Measurements from ENCODE around the gene PHLDB3.

Gene PHLDB3

GRCh38 chr19:43540381-43540780, 35.8 kb upstream of the PHLDB3 start:
- no peaks in the 10 kb centered on the region for H3K4me1 ChIP-seq (ENCODE audit: control insufficient read depth, insufficient read depth, low read length)
- no peaks in the 10 kb centered on the region for H3K27me3 ChIP-seq (ENCODE audit: control insufficient read depth, insufficient read depth, low read length)
- H3K9ac ChIP-seq (ENCODE audit: low read length) = no peak overlapping the region
- no peaks in the 10 kb centered on the region for H3K9me3 ChIP-seq (ENCODE audit: control insufficient read depth, low read length)
- no peaks in the 10 kb centered on the region for H3K36me3 ChIP-seq (ENCODE audit: control insufficient read depth, insufficient read depth, low read length)
- H3K4me3 ChIP-seq (ENCODE audit: low read length) = no peak overlapping the region

DNA sequence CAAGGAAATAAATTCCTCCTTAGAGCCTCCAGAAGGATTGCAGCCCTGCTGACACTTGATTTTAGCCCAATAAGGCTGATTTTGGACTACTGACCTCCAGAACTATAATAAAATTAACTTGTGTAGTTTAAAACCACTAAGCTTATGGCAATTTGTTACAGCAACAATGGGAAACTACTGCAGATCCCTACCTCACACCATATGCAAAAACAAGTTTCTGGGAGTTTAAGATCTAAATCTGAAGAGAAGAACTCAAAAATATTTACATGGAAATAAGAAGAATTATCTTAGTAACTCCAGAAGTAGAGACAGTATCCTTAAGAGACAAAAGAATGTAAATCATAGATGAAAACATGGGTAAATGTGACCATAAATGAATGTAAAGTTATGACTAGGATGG, 34.4 kb upstream of the PHLDB3 start:
- Histone ChIP-seq H3K4me3 (ENCODE audit: low read length) (no peak overlapping the region), H3K9ac (ENCODE audit: low read length) (no peak overlapping the region), H3K4me1 (ENCODE audit: control insufficient read depth, insufficient read depth, low read length) (peaks cover 6% of the 10 kb centered on the region), H3K27me3 (ENCODE audit: control insufficient read depth, insufficient read depth, low read length) (no peaks in the 10 kb centered on the region), H3K36me3 (ENCODE audit: control insufficient read depth, insufficient read depth, low read length) (no peaks in the 10 kb centered on the region), H3K9me3 (ENCODE audit: control insufficient read depth, low read length) (no peaks in the 10 kb centered on the region)

- no peaks in the 10 kb centered on the region for H3K36me3 ChIP-seq (ENCODE audit: control insufficient read depth, insufficient read depth, low read length)
- no peaks in the 10 kb centered on the region for H3K27me3 ChIP-seq (ENCODE audit: control insufficient read depth, insufficient read depth, low read length)
- no peak overlapping the region for H3K4me3 ChIP-seq (ENCODE audit: low read length)
- H3K4me1 ChIP-seq (ENCODE audit: control insufficient read depth, insufficient read depth, low read length) = peaks cover 17% of the 10 kb centered on the region
- H3K9ac ChIP-seq (ENCODE audit: low read length) = no peak overlapping the region
- no peaks in the 10 kb centered on the region for H3K9me3 ChIP-seq (ENCODE audit: control insufficient read depth, low read length)
Measured at GRCh38 chr19:43534816-43535761, 30.5 kb upstream of the PHLDB3 start.

- Histone ChIP-seq H3K9ac (ENCODE audit: low read length) (no peak overlapping the region), H3K36me3 (ENCODE audit: control insufficient read depth, insufficient read depth, low read length) (no peaks in the 10 kb centered on the region), H3K27me3 (ENCODE audit: control insufficient read depth, insufficient read depth, low read length) (no peaks in the 10 kb centered on the region), H3K4me3 (ENCODE audit: low read length) (no peak overlapping the region), H3K9me3 (ENCODE audit: control insufficient read depth, low read length) (no peaks in the 10 kb centered on the region), H3K4me1 (ENCODE audit: control insufficient read depth, insufficient read depth, low read length) (peaks cover 17% of the 10 kb centered on the region)
Measured at GRCh38 chr19:43534305-43534815, 29.8 kb upstream of the PHLDB3 start.

- H3K4me3 ChIP-seq (ENCODE audit: low read length) = peak overlapping the region; percentile 37
- H3K36me3 ChIP-seq (ENCODE audit: control insufficient read depth, insufficient read depth, low read length) = no peaks in the 10 kb centered on the region
- H3K27me3 ChIP-seq (ENCODE audit: control insufficient read depth, insufficient read depth, low read length) = no peaks in the 10 kb centered on the region
- H3K4me1 ChIP-seq (ENCODE audit: control insufficient read depth, insufficient read depth, low read length) = peaks cover 17% of the 10 kb centered on the region
- H3K9ac ChIP-seq (ENCODE audit: low read length) = peak overlapping the region; percentile 50
- no peaks in the 10 kb centered on the region for H3K9me3 ChIP-seq (ENCODE audit: control insufficient read depth, low read length)
Measured at GRCh38 chr19:43533546-43534304, 29.2 kb upstream of the PHLDB3 start.

GRCh38 chr19:43532962-43533545, 28.5 kb upstream of the PHLDB3 start, which contains the start of gene ZNF575:
TSS of gene ZNF575 (plus strand) at chr19:43533188. CDS start at chr19:43534423, 1,235 bp downstream.
- H3K4me3 ChIP-seq (ENCODE audit: low read length) = peak within 1 kb of the TSS; percentile 37
- H3K9me3 ChIP-seq (ENCODE audit: control insufficient read depth, low read length) = no peaks in the 10 kb centered on the region
- H3K9ac ChIP-seq (ENCODE audit: low read length) = peak within 1 kb of the TSS; percentile 50
- H3K27me3 ChIP-seq (ENCODE audit: control insufficient read depth, insufficient read depth, low read length) = no peaks in the 10 kb centered on the region
- H3K4me1 ChIP-seq (ENCODE audit: control insufficient read depth, insufficient read depth, low read length) = peaks cover 17% of the 10 kb centered on the region
- H3K36me3 ChIP-seq (ENCODE audit: control insufficient read depth, insufficient read depth, low read length) = no peaks in the 10 kb centered on the region

DNA sequence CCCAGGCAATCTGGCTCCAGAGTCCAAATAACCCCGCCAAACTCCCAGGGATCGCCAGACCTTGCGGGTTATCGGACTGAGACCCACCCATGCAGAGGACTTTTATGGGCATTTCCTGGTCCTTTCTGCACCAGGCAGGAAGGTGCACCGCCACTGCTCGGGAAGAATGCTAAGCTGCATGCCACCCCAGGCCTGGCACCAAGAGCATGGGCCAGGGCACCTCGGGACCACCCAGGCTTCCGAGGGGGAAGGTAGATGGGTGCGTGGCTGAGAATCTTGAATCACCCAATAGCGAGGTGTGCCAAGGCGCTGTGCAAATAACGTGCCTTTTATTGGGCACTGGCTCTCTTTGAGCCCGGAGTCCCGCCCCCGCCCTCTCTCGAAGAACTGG, 28.0 kb upstream of the PHLDB3 start:
- H3K36me3 ChIP-seq (ENCODE audit: control insufficient read depth, insufficient read depth, low read length) = no peaks in the 10 kb centered on the region
- no peaks in the 10 kb centered on the region for H3K9me3 ChIP-seq (ENCODE audit: control insufficient read depth, low read length)
- H3K9ac ChIP-seq (ENCODE audit: low read length) = peak overlapping the region; percentile 22
- peaks cover 17% of the 10 kb centered on the region for H3K4me1 ChIP-seq (ENCODE audit: control insufficient read depth, insufficient read depth, low read length)
- H3K4me3 ChIP-seq (ENCODE audit: low read length) = peak overlapping the region; percentile 37
- H3K27me3 ChIP-seq (ENCODE audit: control insufficient read depth, insufficient read depth, low read length) = no peaks in the 10 kb centered on the region

GRCh38 chr19:43527860-43528622, 23.5 kb upstream of the PHLDB3 start:
- H3K9me3 ChIP-seq (ENCODE audit: control insufficient read depth, low read length) = no peaks in the 10 kb centered on the region
- no peak overlapping the region for H3K4me3 ChIP-seq (ENCODE audit: low read length)
- peaks cover 1% of the 10 kb centered on the region for H3K36me3 ChIP-seq (ENCODE audit: control insufficient read depth, insufficient read depth, low read length)
- peak overlapping the region; percentile 84 for H3K9ac ChIP-seq (ENCODE audit: low read length)
- no peaks in the 10 kb centered on the region for H3K27me3 ChIP-seq (ENCODE audit: control insufficient read depth, insufficient read depth, low read length)
- H3K4me1 ChIP-seq (ENCODE audit: control insufficient read depth, insufficient read depth, low read length) = peaks cover 28% of the 10 kb centered on the region

- Histone ChIP-seq H3K4me1 (ENCODE audit: control insufficient read depth, insufficient read depth, low read length) (peaks cover 22% of the 10 kb centered on the region), H3K9me3 (ENCODE audit: control insufficient read depth, low read length) (no peaks in the 10 kb centered on the region), H3K9ac (ENCODE audit: low read length) (peak within 1 kb of the TSS; percentile 84), H3K36me3 (ENCODE audit: control insufficient read depth, insufficient read depth, low read length) (peaks cover 4% of the 10 kb centered on the region), H3K4me3 (ENCODE audit: low read length) (peak within 1 kb of the TSS; percentile 82), H3K27me3 (ENCODE audit: control insufficient read depth, insufficient read depth, low read length) (no peaks in the 10 kb centered on the region)
Measured at GRCh38 chr19:43526884-43527859, 22.6 kb upstream of the PHLDB3 start, which contains the start of gene ETHE1. TSS of gene ETHE1 (minus strand) at chr19:43527201. CDS start at chr19:43527177, 24 bp downstream.

DNA sequence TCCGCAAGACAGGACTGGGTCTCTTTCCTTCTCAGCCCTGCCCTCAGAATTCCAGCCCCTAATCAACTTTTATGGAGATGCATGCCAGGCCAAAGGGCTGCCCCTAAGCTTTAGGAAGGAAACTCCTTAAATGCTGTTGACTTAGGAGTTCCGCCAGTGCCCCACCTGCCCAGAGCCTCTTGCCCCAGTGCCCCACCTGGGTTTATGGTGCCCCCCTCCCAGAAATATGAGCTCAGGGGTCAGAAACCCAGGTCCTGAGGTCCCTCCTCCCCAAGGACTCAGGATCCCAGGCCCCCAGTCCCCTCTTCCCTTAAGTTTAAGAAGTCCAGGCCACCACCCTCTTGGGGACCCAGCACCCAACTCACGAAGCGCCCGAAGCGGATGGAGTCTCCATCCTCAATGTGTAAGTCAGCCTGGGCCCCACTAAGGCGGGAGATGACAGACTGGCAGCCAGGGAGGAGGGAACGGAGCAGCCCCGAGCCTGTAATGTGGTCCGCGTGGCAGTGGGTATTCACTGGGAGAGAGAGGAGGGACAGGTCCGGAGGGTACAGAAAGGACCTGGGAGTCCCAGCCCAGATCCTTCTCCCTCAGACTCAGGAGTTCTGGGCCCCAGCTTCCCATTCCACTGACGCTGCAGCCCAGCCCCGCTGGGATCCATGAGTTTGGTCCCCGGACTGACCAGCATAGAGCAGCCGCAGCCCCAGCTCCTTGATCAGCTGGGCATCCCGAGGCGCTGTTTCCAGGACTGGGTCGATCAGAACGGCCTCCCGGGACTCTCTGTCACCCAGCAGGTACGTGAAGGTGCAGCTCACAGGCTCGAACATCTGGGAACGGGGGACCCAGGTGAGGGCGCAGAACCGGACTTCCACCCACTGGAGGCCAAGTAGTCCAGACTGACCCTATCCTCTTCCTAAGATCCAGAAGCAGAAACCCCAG, 21.6 kb upstream of the PHLDB3 start:
- Histone ChIP-seq H3K36me3 (ENCODE audit: control insufficient read depth, insufficient read depth, low read length) (peaks cover 4% of the 10 kb centered on the region), H3K9ac (ENCODE audit: low read length) (peak overlapping the region; percentile 84), H3K27me3 (ENCODE audit: control insufficient read depth, insufficient read depth, low read length) (no peaks in the 10 kb centered on the region), H3K4me1 (ENCODE audit: control insufficient read depth, insufficient read depth, low read length) (peaks cover 18% of the 10 kb centered on the region), H3K4me3 (ENCODE audit: low read length) (peak overlapping the region; percentile 82), H3K9me3 (ENCODE audit: control insufficient read depth, low read length) (no peaks in the 10 kb centered on the region)

Measured in mucosa of stomach (tissue), 1 donor.